Fibroblast of villous mesenchyme (primary cell): ENCODE data around the gene RELA. TPM values are rescaled to one million over a fixed set of nuclear protein-coding genes. Genes with fewer than 3 reads are reported as not detected.

Experiments used
- DNase-seq: peaks from one replicate; pipeline ENCODE4 v3.0.0-alpha.2; 2010; ENCODE audit warnings: low read depth
- H3K4me3 ChIP-seq: 2 replicates; pipeline ENCODE4 v1.5.1; 2011; ENCODE audit warnings: low read depth, mild to moderate bottlenecking, low read length
- total RNA-seq: library from RNA; depleted of rRNA; stranded (reverse); fragments of >200 nt; gene quantifications from 2 replicates; pipeline ENCODE4 v1.2.3, GENCODE V29; 2012
- TF ChIP-seq, protein P1 (sequence below): IDR thresholded peaks from 2 replicates; pipeline ENCODE4 v1.5.1; 2012; ENCODE audit warnings: low read depth, mild to moderate bottlenecking, low read length; ENCODE audit not compliant: insufficient read depth

RELA gene
- total RNA-seq, 1 donor: 24.2 TPM

DNA sequence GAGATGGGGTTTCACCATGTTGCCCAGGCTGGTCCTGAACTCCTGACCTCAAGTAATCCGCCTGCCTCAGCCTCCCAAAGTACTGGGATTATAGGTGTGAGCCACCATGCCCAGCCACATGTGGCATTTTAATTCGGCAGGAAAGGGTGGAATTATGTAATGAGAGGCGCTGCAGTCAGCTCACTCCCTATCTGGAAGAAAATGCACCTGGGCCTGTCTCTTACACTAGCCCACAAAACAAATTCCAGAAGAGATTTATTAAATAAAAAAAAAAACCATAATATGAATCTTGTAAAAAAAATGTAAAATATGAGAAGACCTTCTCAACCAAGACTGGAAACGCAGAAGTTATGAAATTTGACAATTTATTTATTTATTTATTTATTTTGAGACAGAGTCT is 41.1 kb upstream of the RELA start:
- TF ChIP-seq, protein P1, sequence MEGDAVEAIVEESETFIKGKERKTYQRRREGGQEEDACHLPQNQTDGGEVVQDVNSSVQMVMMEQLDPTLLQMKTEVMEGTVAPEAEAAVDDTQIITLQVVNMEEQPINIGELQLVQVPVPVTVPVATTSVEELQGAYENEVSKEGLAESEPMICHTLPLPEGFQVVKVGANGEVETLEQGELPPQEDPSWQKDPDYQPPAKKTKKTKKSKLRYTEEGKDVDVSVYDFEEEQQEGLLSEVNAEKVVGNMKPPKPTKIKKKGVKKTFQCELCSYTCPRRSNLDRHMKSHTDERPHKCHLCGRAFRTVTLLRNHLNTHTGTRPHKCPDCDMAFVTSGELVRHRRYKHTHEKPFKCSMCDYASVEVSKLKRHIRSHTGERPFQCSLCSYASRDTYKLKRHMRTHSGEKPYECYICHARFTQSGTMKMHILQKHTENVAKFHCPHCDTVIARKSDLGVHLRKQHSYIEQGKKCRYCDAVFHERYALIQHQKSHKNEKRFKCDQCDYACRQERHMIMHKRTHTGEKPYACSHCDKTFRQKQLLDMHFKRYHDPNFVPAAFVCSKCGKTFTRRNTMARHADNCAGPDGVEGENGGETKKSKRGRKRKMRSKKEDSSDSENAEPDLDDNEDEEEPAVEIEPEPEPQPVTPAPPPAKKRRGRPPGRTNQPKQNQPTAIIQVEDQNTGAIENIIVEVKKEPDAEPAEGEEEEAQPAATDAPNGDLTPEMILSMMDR: no peak
- DNase-seq: no peak
- no peak overlapping the region for H3K4me3 ChIP-seq

DNA sequence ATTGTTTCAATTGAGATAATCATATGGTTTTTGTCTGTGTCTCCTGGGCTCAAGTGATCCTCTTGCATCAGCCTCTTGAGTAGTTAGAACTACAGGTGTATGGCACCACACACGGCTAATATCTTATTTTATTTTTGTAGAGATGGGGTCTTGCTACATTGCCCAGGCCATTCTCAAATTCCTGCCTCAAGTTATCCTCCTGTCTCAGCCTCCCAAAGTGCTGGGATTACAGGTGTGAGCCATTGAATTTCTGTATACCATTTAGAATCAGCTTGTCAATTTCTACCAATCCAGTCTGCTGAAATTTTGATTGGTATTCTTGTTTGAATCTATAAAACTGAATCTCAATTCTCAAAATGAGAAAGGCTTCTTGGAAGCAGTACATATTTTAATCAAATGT is 39.0 kb upstream of the RELA start:
- DNase-seq: no peak
- no peak overlapping the region for H3K4me3 ChIP-seq
- TF ChIP-seq, protein P1: no peak

DNA sequence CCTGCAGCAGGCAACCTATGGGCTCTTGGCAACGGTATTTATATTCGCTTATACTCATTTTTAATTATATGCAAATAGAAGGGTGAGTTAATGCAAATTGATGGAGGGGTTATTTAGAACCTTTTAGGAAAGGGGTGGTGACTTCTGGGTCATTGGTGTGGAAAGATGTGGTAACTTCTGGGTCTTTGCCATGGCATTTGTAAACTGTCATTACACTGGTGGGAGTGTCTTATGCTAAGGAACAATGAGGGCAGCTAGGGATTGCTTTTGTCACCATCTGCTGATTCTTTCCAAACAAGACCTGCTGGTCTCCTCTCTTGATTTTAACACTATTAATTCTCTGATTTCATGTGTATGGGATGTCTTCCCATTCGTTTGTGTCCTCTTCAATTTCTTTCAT is 37.7 kb upstream of the RELA start:
- TF ChIP-seq, protein P1: no peak
- DNase-seq: no peak
- H3K4me3 ChIP-seq: no peak overlapping the region

DNA sequence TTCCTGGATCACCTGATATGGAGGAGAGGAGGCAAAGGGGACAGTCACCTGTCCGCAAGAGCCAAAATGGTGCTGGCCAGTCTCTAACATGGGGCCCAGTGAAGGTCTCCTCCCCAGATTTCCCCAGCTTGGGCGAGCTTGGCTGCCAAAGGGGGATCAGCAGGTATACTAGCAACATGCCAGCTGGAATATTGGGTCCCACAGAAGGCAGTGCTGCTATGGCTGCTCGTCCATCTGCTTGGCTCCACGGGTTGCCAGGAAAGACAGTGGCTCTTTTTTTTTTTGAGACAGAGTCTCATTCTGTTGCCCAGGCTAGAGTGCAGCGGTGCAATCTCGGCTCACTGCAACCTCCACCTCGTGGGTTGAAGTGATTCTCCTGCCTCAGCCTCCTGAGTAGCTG is 36.6 kb upstream of the RELA start:
- no peak overlapping the region for H3K4me3 ChIP-seq
- TF ChIP-seq, protein P1: no peak
- DNase-seq: no peak

DNA sequence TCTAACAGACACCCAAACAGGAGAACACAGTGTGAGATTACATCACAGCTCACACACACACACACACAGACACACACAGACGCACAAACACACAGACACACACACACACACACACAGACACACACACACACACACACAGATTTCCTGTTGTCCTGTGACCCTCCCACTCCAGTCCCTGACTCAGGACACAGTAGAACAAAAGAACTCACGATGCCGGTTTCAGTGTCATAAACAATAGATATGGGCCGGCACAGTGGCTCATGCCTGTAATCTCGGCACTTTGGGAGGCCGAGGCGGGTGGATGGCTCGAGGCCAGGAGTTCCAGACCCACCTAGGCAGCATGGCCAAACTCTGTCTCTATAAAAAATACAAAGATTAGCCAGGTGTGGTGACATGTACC is 35.5 kb upstream of the RELA start:
- DNase-seq: no peak
- TF ChIP-seq, protein P1: no peak
- no peak overlapping the region for H3K4me3 ChIP-seq

DNA sequence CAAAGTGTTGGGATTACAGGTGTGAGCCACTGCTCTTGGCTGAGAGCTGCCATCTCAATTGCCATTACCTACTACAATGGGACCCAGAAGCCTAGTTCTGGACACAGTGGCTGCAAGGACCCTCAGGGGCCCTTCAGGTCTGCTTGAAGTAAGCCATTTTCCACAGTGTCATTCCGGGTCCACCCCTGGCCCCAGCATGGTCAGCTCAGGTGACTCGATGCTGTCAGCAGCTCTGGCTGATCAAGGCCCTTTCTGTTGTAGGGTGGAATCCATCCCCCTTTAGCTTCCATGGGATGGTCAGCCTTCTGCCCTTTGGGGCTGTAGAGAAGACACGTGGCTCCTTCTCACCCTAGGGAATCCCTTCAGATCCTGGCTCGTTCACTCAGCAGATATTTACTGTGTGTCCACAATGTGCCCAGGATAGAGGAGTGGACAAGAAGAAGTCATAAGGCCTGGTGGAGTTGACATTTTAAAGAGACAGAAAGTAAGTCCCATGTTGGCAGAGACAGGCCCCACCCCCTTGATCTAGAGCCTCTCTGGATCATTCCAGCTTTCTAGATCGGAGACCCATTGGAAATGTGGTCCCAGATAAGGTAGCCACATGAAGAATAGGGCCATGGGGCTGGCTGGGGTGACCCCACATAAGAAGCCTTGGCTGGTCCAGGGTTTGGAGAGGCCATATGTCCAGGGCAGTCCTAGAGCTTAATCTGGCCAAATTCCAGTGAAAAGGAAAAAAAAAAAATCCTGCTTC is 34.3 kb upstream of the RELA start:
- DNase-seq: no peak
- H3K4me3 ChIP-seq: no peak overlapping the region
- TF ChIP-seq, protein P1: no peak
